Fibroblast of lung (primary cell): ENCODE results near the gene FHOD3. TPM values are rescaled to one million over a fixed set of nuclear protein-coding genes. Genes with fewer than 3 reads are reported as not detected.

Experiments used
- DNase-seq, 2 donors: peaks; one replicate each; pipeline versions ENCODE4 v3.0.0 to v3.0.0-alpha.2; 2010; ENCODE audit warnings: low read depth in 2 of 2
- H2AFZ ChIP-seq: 2 replicates; pipeline ENCODE4 v1.5.1; 2012; ENCODE audit warnings: low read length, control low read depth, inconsistent platforms
- H3K27ac ChIP-seq: 2 replicates; pipeline ENCODE4 v1.5.1; 2011; ENCODE audit warnings: low read length, control low read depth; ENCODE audit not compliant: insufficient read depth
- H3K27me3 ChIP-seq: 2 replicates; pipeline ENCODE4 v1.5.1; 2011; ENCODE audit warnings: mild to moderate bottlenecking, low read length; ENCODE audit not compliant: control insufficient read depth, insufficient read depth
- H3K36me3 ChIP-seq: 2 replicates; pipeline ENCODE4 v1.5.1; 2011; ENCODE audit warnings: low read length; ENCODE audit not compliant: control insufficient read depth, insufficient read depth
- H3K4me1 ChIP-seq: 2 replicates; pipeline ENCODE4 v1.5.1; 2011; ENCODE audit warnings: low read length; ENCODE audit not compliant: control insufficient read depth, insufficient read depth; ENCODE audit errors: extremely low read depth
- H3K4me2 ChIP-seq: 2 replicates; pipeline ENCODE4 v1.5.1; 2011; ENCODE audit warnings: low read length, control low read depth; ENCODE audit not compliant: insufficient read depth; ENCODE audit errors: extremely low read depth
- H3K4me3 ChIP-seq, 4 experiments: fragments of 200-600 bp in 1 of 4; sonication (generic) in 1 of 4; replicated peaks in 1 of 4; 2 replicates each; pipeline ENCODE4 v1.5.1; 2011 to 2016; ENCODE audit warnings: low read length in 4 of 4, low read depth in 3 of 4, mild to moderate bottlenecking in 3 of 4, control low read depth in 2 of 4, inconsistent platforms in 1 of 4, mixed read lengths in 1 of 4; ENCODE audit not compliant: insufficient read depth in 1 of 4; ENCODE audit errors: control extremely low read depth in 1 of 4
- H3K79me2 ChIP-seq: 2 replicates; pipeline ENCODE4 v1.5.1; 2012; ENCODE audit warnings: mild to moderate bottlenecking, low read length, inconsistent platforms; ENCODE audit not compliant: control insufficient read depth, insufficient read depth
- H3K9ac ChIP-seq: 2 replicates; pipeline ENCODE4 v1.5.1; 2011; ENCODE audit warnings: mild to moderate bottlenecking, low read length, control low read depth; ENCODE audit not compliant: insufficient read depth
- H3K9me3 ChIP-seq: 2 replicates; pipeline ENCODE4 v1.5.1; 2012; ENCODE audit warnings: low read depth, low read length; ENCODE audit not compliant: control insufficient read depth, insufficient read depth
- H4K20me1 ChIP-seq: 2 replicates; pipeline ENCODE4 v1.5.1; 2011; ENCODE audit warnings: low read length; ENCODE audit not compliant: control insufficient read depth, insufficient read depth; ENCODE audit errors: extremely low read depth
- EZH2 ChIP-seq: IDR thresholded peaks from 2 replicates; pipeline ENCODE4 v1.5.1; 2012; ENCODE audit warnings: low read length, control low read depth, mild to moderate bottlenecking; ENCODE audit errors: missing control alignments
- polyA plus RNA-seq, 2 donors: library from polyadenylated mRNA; depleted of rRNA in 1 of 2; stranded (reverse) in 1 of 2; unstranded in 1 of 2; fragments of >200 nt; gene quantifications; 2 replicates each; pipeline ENCODE4 v1.2.1, GENCODE V29; 2011 to 2012; ENCODE audit warnings: missing spikeins in 1 of 2
- total RNA-seq: library from RNA; depleted of rRNA; stranded (reverse); fragments of >200 nt; gene quantifications from 2 replicates; pipeline ENCODE4 v1.2.1, GENCODE V29; 2014
- TF ChIP-seq, protein P1 (sequence below), 2 donors: IDR thresholded peaks in 1 of 2; conservative IDR thresholded peaks in 1 of 2; 1 replicate in 1 of 2; 2 replicates in 1 of 2; pipeline ENCODE4 v1.5.1; 2011 to 2012; ENCODE audit warnings: low read length in 2 of 2, control low read depth in 1 of 2, inconsistent platforms in 1 of 2, low read depth in 1 of 2, mild to moderate bottlenecking in 1 of 2

Gene FHOD3
- total and polyA plus RNA-seq, 2 donors (not counting 1 experiment from before 2014, with no cell fraction given), result 16.1 to 28.2 TPM

DNA sequence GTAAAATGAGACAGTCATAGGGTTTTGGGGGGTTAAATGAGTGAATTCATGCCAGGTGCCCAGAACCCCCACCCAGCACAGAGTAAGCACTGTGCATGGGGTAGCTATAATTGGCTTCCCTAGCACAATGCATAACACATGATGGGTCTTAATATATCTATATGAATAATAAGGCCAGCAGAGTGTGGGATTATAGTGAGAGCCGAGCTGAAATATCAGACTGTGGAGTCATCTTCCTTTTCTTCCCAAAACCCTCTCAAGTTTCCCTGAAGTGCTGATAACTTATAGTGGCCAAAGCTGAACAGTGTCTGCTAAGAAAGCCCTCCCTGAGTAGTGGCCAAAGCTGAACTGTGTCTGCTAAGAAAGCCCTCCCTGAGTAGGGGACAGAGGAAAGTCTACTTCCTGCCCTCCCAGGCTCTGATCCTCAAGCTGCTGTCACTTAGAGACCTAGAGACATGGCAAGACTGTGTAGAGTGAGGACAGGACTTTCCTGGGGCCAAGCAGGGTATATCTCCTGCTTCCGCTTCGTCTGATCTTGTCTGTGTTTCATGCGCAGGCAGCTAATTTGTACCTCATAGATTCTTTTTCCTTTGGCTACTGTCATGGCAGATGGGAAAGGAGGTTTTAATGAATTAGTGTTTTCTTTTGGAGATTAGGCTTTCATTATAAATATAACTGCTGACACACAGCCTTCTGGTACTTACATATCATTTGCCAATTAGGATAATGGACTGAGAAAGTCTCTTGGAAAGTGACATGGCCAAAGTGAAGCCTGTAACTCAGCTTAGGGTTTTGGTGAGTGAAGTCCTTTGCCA is 94.9 kb downstream of the FHOD3 start:
- DNase-seq, result peak in 1 of 2 donors; percentile 62
- Histone ChIP-seq H3K4me1 (no peaks in the 10 kb centered on the region), H3K27me3 (no peaks in the 10 kb centered on the region), H3K9ac (no peak overlapping the region), H3K4me3 (no peak overlapping the region), H3K4me2 (no peak overlapping the region), H2AFZ (no peak overlapping the region), H3K36me3 (no peaks in the 10 kb centered on the region), H3K27ac (no peak overlapping the region), H3K9me3 (no peaks in the 10 kb centered on the region), H4K20me1 (no peaks in the 10 kb centered on the region), H3K79me2 (no peaks in the 10 kb centered on the region)
- TF ChIP-seq, protein P1, sequence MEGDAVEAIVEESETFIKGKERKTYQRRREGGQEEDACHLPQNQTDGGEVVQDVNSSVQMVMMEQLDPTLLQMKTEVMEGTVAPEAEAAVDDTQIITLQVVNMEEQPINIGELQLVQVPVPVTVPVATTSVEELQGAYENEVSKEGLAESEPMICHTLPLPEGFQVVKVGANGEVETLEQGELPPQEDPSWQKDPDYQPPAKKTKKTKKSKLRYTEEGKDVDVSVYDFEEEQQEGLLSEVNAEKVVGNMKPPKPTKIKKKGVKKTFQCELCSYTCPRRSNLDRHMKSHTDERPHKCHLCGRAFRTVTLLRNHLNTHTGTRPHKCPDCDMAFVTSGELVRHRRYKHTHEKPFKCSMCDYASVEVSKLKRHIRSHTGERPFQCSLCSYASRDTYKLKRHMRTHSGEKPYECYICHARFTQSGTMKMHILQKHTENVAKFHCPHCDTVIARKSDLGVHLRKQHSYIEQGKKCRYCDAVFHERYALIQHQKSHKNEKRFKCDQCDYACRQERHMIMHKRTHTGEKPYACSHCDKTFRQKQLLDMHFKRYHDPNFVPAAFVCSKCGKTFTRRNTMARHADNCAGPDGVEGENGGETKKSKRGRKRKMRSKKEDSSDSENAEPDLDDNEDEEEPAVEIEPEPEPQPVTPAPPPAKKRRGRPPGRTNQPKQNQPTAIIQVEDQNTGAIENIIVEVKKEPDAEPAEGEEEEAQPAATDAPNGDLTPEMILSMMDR (conservative IDR thresholded peaks at IDR 0.05 in 1 of 2, IDR thresholded peaks at IDR 0.05 in 1 of 2; ENCODE audit: low read depth in 1 of 2, low read length in 2 of 2), result no peak
- TF ChIP-seq EZH2, result no peak

DNA sequence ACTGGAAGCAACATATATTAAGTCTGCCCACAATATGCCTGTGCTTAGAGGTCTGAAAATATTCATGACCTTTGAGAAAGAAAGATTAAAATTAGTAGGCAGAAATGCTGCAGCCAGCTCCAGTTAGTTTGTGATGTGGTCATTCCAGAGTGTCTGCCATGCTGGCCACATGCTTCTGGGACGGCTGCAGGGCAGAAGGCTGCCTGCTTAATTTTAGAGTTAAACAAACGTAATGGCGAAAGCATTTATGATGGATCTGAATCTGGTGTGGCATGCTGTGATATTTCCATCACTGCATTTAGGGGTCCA is 95.4 kb downstream of the FHOD3 start:
- Histone ChIP-seq H3K9ac (no peak overlapping the region), H3K36me3 (no peaks in the 10 kb centered on the region), H3K4me2 (no peak overlapping the region), H3K27ac (no peak overlapping the region), H3K27me3 (no peaks in the 10 kb centered on the region), H3K4me1 (no peaks in the 10 kb centered on the region), H3K9me3 (no peaks in the 10 kb centered on the region), H2AFZ (no peak overlapping the region), H3K79me2 (no peaks in the 10 kb centered on the region), H3K4me3 (no peak overlapping the region), H4K20me1 (no peaks in the 10 kb centered on the region)
- DNase-seq, result no peak
- TF ChIP-seq, protein P1 (conservative IDR thresholded peaks at IDR 0.05 in 1 of 2, IDR thresholded peaks at IDR 0.05 in 1 of 2; ENCODE audit: low read depth in 1 of 2, low read length in 2 of 2), result no peak
- no peak for TF ChIP-seq EZH2

DNA sequence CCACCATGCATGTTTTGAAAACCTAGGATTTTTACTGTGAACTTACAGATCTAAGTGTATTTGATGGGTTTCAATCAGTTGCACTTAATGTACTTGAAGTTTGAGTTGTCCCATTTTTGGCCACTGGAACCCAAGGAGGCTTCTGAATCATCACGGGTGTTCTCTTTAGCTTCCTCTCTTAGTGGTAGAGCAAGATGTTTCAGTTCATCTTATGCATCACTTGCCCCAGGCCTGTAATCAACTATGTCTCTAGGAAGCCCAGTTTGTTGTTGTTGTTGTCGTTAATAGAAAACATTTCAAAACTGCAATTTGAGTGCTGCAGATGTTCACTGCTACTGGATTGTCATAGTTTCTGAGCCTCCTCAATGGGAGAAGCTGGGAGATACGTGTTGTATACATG is 97.0 kb downstream of the FHOD3 start:
- no peak overlapping the region for H3K9ac ChIP-seq
- no peaks in the 10 kb centered on the region for H3K79me2 ChIP-seq
- no peak overlapping the region for H3K4me3 ChIP-seq
- H3K4me1 ChIP-seq, result no peaks in the 10 kb centered on the region
- no peaks in the 10 kb centered on the region for H3K9me3 ChIP-seq
- no peak overlapping the region for H2AFZ ChIP-seq
- no peak for TF ChIP-seq EZH2
- TF ChIP-seq, protein P1 (conservative IDR thresholded peaks at IDR 0.05 in 1 of 2, IDR thresholded peaks at IDR 0.05 in 1 of 2; ENCODE audit: low read depth in 1 of 2, low read length in 2 of 2), result no peak
- no peak overlapping the region for H3K4me2 ChIP-seq
- DNase-seq, result no peak
- H3K27me3 ChIP-seq, result no peaks in the 10 kb centered on the region
- no peaks in the 10 kb centered on the region for H4K20me1 ChIP-seq
- H3K27ac ChIP-seq, result no peak overlapping the region
- H3K36me3 ChIP-seq, result no peaks in the 10 kb centered on the region
